OCI-M2 (cell line): ENCODE measurements around the gene IL31RA.
"Not testable (repeated sequence)": the region's sequence is repeated elsewhere in the genome, so short reads cannot be mapped to it uniquely, and the experiment has no call there.

Source experiments
- DNase-seq: peaks from one replicate; lab custom pipeline; 2025; ENCODE audit not compliant: unreplicated experiment; lab: John Stamatoyannopoulos, UW

The IL31RA gene

GRCh38 chr5:55923865-55924500 lies 72.8 kb downstream of the IL31RA start:
- no peak for DNase-seq

- no peak for DNase-seq
Observed at GRCh38 chr5:55924744-55925143, 73.6 kb downstream of the IL31RA start.

- no peak for DNase-seq
Observed at GRCh38 chr5:55925181-55925580, 74.0 kb downstream of the IL31RA start.

DNA sequence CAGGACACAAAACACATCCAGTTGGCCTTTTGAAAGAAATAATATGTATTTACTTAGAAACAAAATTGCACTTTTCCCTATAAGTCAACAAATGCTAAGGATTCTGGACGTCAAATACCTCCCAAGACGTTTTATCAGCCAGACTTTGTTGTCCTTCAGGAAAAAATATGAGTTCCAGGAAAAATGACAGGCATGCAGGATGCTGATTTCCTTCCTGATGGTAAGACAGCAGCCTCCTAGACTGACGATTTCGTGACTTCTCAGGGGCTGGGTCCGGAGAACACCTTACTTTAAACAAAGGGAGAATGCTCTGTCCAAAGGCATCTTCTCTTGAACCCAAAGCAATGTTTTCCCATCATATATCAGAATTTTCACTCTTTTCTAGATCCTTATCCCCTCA lies 74.6 kb downstream of the IL31RA start:
- no peak for DNase-seq

- no peak for DNase-seq
Observed at GRCh38 chr5:55926476-55926875, 75.3 kb downstream of the IL31RA start.

GRCh38 chr5:55927861-55928655 lies 76.9 kb downstream of the IL31RA start:
- no peak for DNase-seq

GRCh38 chr5:55929020-55929799 lies 78.1 kb downstream of the IL31RA start:
- no peak for DNase-seq

DNA sequence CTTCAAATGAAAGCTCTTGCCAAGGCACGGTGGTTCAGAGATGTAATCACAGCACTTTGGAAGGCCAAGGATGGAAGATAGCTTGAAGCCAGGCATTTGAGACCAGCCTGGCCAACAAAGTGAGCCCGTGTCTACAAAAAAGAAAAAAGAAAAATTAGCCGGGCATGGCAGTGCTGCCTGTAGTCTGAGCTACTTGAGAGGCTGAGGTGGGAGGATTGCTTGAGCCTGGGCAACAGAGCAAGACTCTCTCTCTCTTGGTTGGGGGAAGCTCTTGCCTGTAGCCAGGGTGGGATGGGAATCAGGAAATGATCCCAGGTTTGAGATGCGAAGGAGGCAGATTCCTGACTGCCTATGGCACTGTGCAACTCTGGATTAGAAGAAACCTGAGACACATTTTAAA lies 81.5 kb downstream of the IL31RA start:
- no peak for DNase-seq

- DNase-seq, result no peak
Observed at GRCh38 chr5:55933377-55934114, 82.4 kb downstream of the IL31RA start.

DNA sequence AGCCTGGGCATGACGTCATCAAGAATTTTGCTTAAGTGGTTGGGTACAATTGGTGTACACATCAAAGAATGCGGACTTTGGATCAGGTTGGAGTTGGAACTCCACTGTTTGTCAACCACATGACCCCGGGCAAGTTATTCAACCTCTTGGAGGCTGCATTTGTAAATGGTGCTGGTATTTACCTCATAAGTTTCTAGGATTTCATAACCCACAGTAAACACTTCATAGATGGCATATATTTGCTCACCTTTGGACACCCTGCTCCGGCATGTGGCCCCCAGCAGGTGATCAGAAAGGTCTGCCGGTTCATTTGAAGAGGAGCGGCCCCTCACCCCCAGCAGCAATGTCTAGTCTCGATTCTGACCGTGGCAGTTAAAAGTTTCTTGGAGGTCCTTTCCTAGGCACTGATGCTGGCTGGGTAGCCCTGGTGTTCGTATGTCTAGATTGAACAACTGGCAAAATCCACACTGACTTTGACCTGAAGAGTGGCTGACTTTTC lies 83.0 kb downstream of the IL31RA start:
- DNase-seq, result no peak

- no peak for DNase-seq
Observed at GRCh38 chr5:55934720-55935119, 83.6 kb downstream of the IL31RA start.

DNA sequence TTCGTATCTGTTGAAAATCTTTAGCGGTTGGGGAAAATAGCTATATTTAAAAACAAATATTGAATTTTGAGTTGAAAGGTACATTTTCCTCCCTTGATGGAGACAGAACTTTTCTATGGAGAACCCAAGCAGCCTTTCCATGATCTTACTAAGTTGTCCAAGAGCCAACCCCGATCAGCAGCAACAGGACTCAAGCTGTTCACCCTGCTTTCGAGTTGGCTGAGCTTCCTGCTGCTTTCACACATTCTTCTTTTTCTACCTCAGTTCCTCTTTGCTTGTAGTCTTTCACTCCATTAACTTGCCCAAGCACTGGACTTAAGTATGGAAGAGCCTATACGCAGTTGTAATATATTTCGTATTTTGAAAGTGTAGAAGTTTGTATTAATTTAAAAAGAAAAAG lies 84.2 kb downstream of the IL31RA start:
- DNase-seq, result no peak

DNA sequence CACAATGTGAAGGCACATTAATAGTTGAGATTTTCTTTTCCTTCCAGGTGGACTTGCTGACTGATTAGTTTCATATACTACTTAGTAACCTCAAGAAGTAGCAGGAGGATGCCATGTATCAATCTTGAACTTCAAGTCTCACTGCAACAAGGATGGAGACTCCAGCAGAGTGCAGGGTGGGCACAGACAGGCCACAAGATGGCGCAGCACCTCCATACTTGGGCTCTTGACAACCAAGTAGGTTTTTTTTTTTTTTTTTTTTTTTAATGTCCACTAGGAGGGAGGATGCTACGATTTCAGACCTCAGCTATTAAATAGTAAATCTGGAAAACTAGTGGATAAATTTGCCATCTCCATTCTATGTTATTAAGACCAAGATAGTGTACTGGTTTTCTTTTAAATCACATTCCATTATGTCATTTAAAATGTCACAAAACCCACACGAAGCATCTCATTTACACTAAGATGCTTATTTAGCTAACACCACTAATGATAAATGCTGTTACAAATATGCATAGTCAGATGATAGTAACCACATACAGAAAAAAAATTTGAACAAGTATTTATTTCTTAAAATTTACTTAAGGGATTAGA lies 85.0 kb downstream of the IL31RA start:
- DNase-seq, result no peak

- not testable (repeated sequence) for DNase-seq
Observed at GRCh38 chr5:55937598-55937997, 86.4 kb downstream of the IL31RA start.

- not testable (repeated sequence) for DNase-seq
Observed at GRCh38 chr5:55941154-55941553, 90.0 kb downstream of the IL31RA start.

GRCh38 chr5:55959208-55959607 lies 108.1 kb downstream of the IL31RA start:
- no peak for DNase-seq

DNA sequence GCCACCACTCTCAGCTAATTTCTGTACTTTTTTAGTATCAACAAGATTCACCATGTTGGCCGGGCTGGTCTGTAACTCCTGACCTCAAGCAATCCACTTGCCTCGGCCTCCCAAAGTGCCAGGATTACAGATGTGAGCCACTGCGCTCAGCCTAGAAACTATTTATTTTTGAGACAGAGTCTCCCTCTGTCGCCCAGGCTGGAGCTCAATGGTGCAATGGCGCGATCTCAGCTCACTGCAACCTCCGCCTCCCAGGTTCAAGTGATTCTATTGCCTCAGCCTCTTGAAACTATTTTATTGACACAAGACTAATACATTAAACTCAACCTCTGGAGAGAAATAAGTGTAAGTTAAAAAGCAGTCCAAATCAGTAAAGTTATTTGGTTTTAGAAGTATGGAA lies 109.6 kb downstream of the IL31RA start:
- DNase-seq, result no peak

DNA sequence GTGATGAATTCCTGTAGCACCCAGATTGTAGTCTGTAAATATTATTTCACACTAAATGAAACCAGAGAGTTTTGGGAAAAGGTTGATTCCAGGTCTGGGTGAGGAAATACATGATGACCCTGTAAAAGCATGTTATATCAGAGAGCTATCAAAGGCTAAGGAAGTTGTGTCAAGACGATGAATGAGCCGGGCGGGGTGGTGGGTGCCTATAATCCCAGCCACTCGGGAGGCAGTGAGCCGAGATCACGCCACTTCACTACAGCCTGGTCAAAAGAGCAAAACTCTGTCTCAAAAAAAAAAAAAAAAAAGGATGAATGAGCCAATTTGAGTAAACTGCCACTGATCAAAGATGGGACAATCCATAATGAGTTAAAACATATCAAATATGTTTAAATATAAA lies 114.4 kb downstream of the IL31RA start:
- DNase-seq, result no peak

DNA sequence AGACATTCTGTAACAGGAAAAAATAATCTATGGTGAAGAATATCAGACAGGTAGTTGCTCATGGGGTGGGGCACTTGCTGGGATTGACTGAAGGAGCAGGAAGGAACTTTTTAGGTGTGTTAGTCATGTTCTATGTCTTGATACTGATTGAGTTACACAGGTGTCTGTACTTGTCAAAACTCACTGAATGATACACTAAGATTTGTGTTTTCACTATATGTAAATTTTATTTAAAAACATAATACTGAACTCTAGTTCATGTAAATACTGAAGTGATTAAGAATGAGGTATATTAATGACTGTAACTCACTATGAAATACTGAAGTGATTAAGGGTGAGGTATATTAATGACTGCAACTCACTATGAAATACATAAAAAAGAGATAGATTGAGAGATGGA lies 115.1 kb downstream of the IL31RA start:
- no peak for DNase-seq

GRCh38 chr5:55969956-55970355 lies 118.8 kb downstream of the IL31RA start:
- DNase-seq, result no peak
